GM12878 (cell line): Measurements from ENCODE around the gene KLHL3. TPM values are rescaled to one million over a fixed set of nuclear protein-coding genes. Genes with fewer than 3 reads are reported as not detected.

Experiments used
- ATAC-seq: fragments of 200-7000 bp; cut with Tn5 transposase; 3 replicates; pipeline ENCODE4 v1.9.1; 2020; ENCODE audit warnings: mild to moderate bottlenecking, moderate library complexity
- BruUV-seq: library from RNA; stranded (reverse); fragments of 400-500 nt; replicated peaks from 2 replicates; lab custom pipeline; 2021; lab: Mats Ljungman, UMichigan
- CTCF ChIA-PET: fragments of 300-600 bp; sonication (Branson Sonifier 250); formaldehyde crosslinking; extraction: SDS; loops from one replicate; lab custom pipeline; 2021; ENCODE audit warnings: inconsistent platforms; lab: Yijun Ruan, JAX
- POLR2A ChIA-PET: fragments of 350-600 bp; formaldehyde crosslinking; extraction: SDS; loops from one replicate; lab custom pipeline; 2021; ENCODE audit warnings: inconsistent platforms; lab: Charles Lee
- RAD21 ChIA-PET: fragments of 300-600 bp; sonication (Branson Sonifier 250); formaldehyde crosslinking; loops from one replicate; lab custom pipeline; 2023; ENCODE audit warnings: antibody characterized with exemption; ENCODE audit not compliant: unreplicated experiment; lab: Charles Lee
- SMC1A ChIA-PET: fragments of 300-600 bp; sonication (Branson Sonifier 250); formaldehyde crosslinking; loops from one replicate; lab custom pipeline; 2023; ENCODE audit not compliant: unreplicated experiment, uncharacterized antibody; lab: Charles Lee
- DNase-seq: peaks from one replicate; pipeline ENCODE4 v3.0.0-alpha.2; 2011; ENCODE audit warnings: low read depth, low spot score
- FAIRE-seq: peaks from 3 replicates; lab custom pipeline; 2011; peaks lifted over from hg19 to GRCh38; lab: Jason Lieb, UNC
- H2AFZ ChIP-seq: 2 replicates; pipeline ENCODE4 v1.6.0; 2011; ENCODE audit warnings: low read depth, low read length, control low read depth; ENCODE audit not compliant: control insufficient read depth
- H3K27ac ChIP-seq: 2 replicates; pipeline ENCODE4 v1.5.1; 2011; ENCODE audit warnings: control low read depth; ENCODE audit not compliant: control insufficient read depth, insufficient read depth
- H3K27me3 ChIP-seq, 2 experiments: replicated peaks in 1 of 2; 2 replicates each; pipeline versions ENCODE4 v1.6.0 to v1.6.1; 2011; ENCODE audit warnings: low read length in 1 of 2; ENCODE audit not compliant: control insufficient read depth in 2 of 2, insufficient read depth in 2 of 2
- H3K36me3 ChIP-seq, 2 experiments: 2 replicates each; pipeline ENCODE4 v1.5.1; 2011; ENCODE audit warnings: low read length in 1 of 2; ENCODE audit not compliant: control insufficient read depth in 2 of 2, insufficient read depth in 2 of 2
- H3K4me1 ChIP-seq: 2 replicates; pipeline ENCODE4 v1.6.1; 2011; ENCODE audit warnings: mild to moderate bottlenecking, low read length, moderate library complexity, mixed read lengths; ENCODE audit not compliant: control insufficient read depth, insufficient read depth
- H3K4me2 ChIP-seq: 2 replicates; pipeline ENCODE4 v1.6.0; 2011; ENCODE audit warnings: control low read depth; ENCODE audit not compliant: control insufficient read depth, insufficient read depth
- H3K4me3 ChIP-seq: fragments of 200-600 bp; sonication (generic); 2 replicates; pipeline ENCODE4 v1.5.1; 2016
- H3K79me2 ChIP-seq: 2 replicates; pipeline ENCODE4 v1.6.0; 2011; ENCODE audit warnings: low read length; ENCODE audit not compliant: control insufficient read depth, insufficient read depth
- H3K9ac ChIP-seq: 2 replicates; pipeline ENCODE4 v1.8.0; 2011; ENCODE audit warnings: low read length, control low read depth, mixed read lengths; ENCODE audit not compliant: control insufficient read depth, insufficient read depth
- H3K9me3 ChIP-seq: replicated peaks from 3 replicates; pipeline ENCODE4 v1.5.1; 2011; ENCODE audit warnings: mild to moderate bottlenecking, low read length; ENCODE audit not compliant: control insufficient read depth, insufficient read depth
- H4K20me1 ChIP-seq: 2 replicates; pipeline ENCODE4 v1.6.0; 2011; ENCODE audit not compliant: control insufficient read depth, insufficient read depth
- ATF7 ChIP-seq: fragments of 450-650 bp; IDR thresholded peaks from 2 replicates; pipeline ENCODE4 v1.6.1; 2016; ENCODE audit warnings: low read depth, mild to moderate bottlenecking
- CHD1 ChIP-seq: IDR thresholded peaks from 2 replicates; pipeline ENCODE4 v1.6.1; 2012; ENCODE audit warnings: low read depth, low read length, improper control_type of control experiment
- LARP7 ChIP-seq: fragments of 450-650 bp; IDR thresholded peaks from 2 replicates; pipeline ENCODE4 v1.6.1; 2017; ENCODE audit warnings: mild to moderate bottlenecking
- POLR2A ChIP-seq: IDR thresholded peaks from 2 replicates; pipeline ENCODE4 v1.6.1; 2011; ENCODE audit warnings: low read depth, mild to moderate bottlenecking, low read length
- POLR2AphosphoS5 ChIP-seq: IDR thresholded peaks from 2 replicates; pipeline ENCODE4 v1.6.1; 2011; ENCODE audit warnings: mild to moderate bottlenecking, low read length, inconsistent platforms
- RFX5 ChIP-seq: IDR thresholded peaks from 2 replicates; pipeline ENCODE4 v1.6.1; 2011; ENCODE audit warnings: low read depth, low read length, improper control_type of control experiment
- SPI1 ChIP-seq: IDR thresholded peaks from 2 replicates; pipeline ENCODE4 v1.6.1; 2011; ENCODE audit warnings: low read depth, mild to moderate bottlenecking, low read length, moderate library complexity, borderline replicate concordance; ENCODE audit not compliant: insufficient read depth
- TAF1 ChIP-seq: IDR thresholded peaks from 2 replicates; pipeline ENCODE4 v1.6.1; 2011; ENCODE audit warnings: mild to moderate bottlenecking, low read depth, low read length, borderline replicate concordance
- TARDBP ChIP-seq: IDR thresholded peaks from 2 replicates; pipeline ENCODE4 v1.6.1; 2016; ENCODE audit warnings: borderline replicate concordance
- WRNIP1 ChIP-seq: IDR thresholded peaks from 2 replicates; pipeline ENCODE4 v1.6.1; 2011; ENCODE audit warnings: low read depth, low read length, improper control_type of control experiment, borderline replicate concordance
- ZNF24 ChIP-seq: fragments of 450-650 bp; IDR thresholded peaks from 2 replicates; pipeline ENCODE4 v1.6.1; 2017; ENCODE audit warnings: antibody characterized with exemption, mild to moderate bottlenecking
- WGBS: methylation state at CpG from one replicate; pipeline ENCODE4 v1.1.6; 2016; ENCODE audit warnings: low lambda C conversion rate; ENCODE audit not compliant: insufficient replicate concordance, insufficient coverage; ENCODE audit errors: missing lambda C conversion rate; 5-methylcytosine and 5-hydroxymethylcytosine counted together
- in situ Hi-C: fragments of 300-500 bp; cut with MboI; formaldehyde crosslinking; loops from 9 replicates; pipeline ENCODE4 v1.14.3; 2018; ENCODE audit warnings: mixed read lengths
- intact Hi-C: fragments of 100-400 bp; cut with micrococcal nuclease; formaldehyde crosslinking; loops from one replicate; pipeline ENCODE4 v1.14.2; 2022; ENCODE audit not compliant: unreplicated experiment
- polyA plus RNA-seq, 11 experiments: library from polyadenylated mRNA; depleted of rRNA in 4 of 11; unstranded in 6 of 11; stranded (reverse) in 5 of 11; fragments of >200 nt; fragmentation: Nextera tagmentation in 4 of 11; fragmentation: Illumina TruSeq in 1 of 11; extraction: Ambion mirVana in 4 of 11; extraction: Trizol in 1 of 11; gene quantifications; 1 replicate in 1 of 11; 2 replicates in 10 of 11; pipeline versions ENCODE4 v1.2.1 to v1.2.3, GENCODE V29; 2011 to 2016; ENCODE audit warnings: inconsistent platforms in 2 of 11, missing spikeins in 2 of 11, low read depth in 1 of 11
- total RNA-seq, 4 experiments: library from RNA; depleted of rRNA in 3 of 4; stranded (reverse); fragments of >200 nt in 3 of 4; fragmentation: Illumina TruSeq in 1 of 4; extraction: Trizol in 1 of 4; gene quantifications; 2 replicates each; pipeline versions ENCODE4 v1.2.1 to v1.2.3, GENCODE V29; 2013 to 2021
- TF ChIP-seq, protein P1 (sequence below): fragments of 450-650 bp; IDR thresholded peaks from 2 replicates; pipeline ENCODE4 v1.6.1; 2017; ENCODE audit warnings: antibody characterized with exemption, mild to moderate bottlenecking, moderate library complexity
- TF ChIP-seq, protein P2 (sequence below): fragments of 150-350 bp; IDR thresholded peaks from 2 replicates; pipeline ENCODE4 v1.6.1; 2014; ENCODE audit warnings: mild to moderate bottlenecking, low read depth, low read length
- TF ChIP-seq, protein P3 (sequence below): fragments of 450-650 bp; conservative IDR thresholded peaks from 2 replicates; pipeline ENCODE4 v1.6.1; 2017; ENCODE audit warnings: mild to moderate bottlenecking, moderate library complexity

KLHL3 gene
- total and polyA plus RNA-seq, 10 of the 15 experiments (the other 5 are each of a cell fraction or from before 2014, with no cell fraction given) = 1.7 to 11.7 (median 5.6) TPM

DNA sequence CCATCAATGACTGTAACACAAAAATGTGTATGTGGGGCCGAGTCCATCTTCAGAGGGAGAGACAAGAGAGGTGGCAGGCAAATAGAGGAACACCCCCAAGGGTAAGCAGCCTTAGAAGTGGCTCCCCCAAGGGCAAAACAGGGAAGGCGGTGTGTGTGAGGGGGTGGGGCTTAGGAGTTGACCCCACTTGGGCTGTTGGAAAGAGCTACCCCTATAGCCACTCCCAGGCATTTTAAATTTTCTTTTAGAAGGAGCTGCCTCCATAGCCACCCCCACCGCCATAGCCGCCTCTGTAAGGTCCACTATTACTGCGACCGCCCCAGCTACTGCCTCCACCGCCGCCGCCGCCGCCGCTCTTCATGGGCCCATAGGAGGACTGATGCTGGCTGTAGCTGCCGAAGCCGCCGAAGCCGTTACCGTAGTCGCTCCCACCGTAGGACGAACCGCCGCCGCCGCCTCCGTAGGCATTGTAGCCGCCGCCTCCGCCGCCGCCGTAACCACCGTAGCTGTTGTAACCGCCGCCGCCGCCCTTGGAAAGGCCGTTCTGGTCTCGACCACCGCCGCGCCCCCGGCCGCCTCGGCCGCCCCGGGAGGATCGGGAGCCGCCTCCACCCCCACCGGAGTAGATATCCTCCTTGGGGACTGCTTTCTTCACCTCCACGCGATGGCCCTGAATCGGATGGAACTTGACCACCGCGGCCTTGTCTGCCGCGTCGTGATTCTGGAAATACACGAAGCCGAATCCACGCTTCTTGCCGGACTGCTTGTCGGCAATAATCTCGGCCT is 17.2 kb upstream of the KLHL3 start:
- Histone ChIP-seq H3K9me3 (no peaks in the 10 kb centered on the region), H3K4me2 (peak overlapping the region; percentile 88), H3K36me3 (no peaks in the 10 kb centered on the region; a peak in 1 of 4 replicates), H3K4me3 (peak overlapping the region; percentile 91), H3K27ac (peak overlapping the region; percentile 96), H3K27me3 (no peaks in the 10 kb centered on the region), H2AFZ (no peak overlapping the region), H3K4me1 (peaks cover 20% of the 10 kb centered on the region), H3K9ac (peak overlapping the region; percentile 98), H4K20me1 (no peaks in the 10 kb centered on the region), H3K79me2 (peaks cover 48% of the 10 kb centered on the region)
- ChIA-PET POLR2A (interaction anchor here (0.5 to 2.4 kb wide), 15 partner anchors 12 to 1316 kb away, joined by 3 to 14 read pairs (median 4); partner anchors contain the start of genes KLHL3 and PKD2L2), CTCF (interaction anchor here (0.8 to 2.3 kb wide), 13 partner anchors 11 to 380 kb away, joined by 3 to 22 read pairs (median 4); partner anchors contain the start of gene PKD2L2), SMC1A (interaction anchor here (0.8 to 1.6 kb wide), 5 partner anchors 8 to 255 kb away, joined by 3 to 10 read pairs (median 3); partner anchors contain the start of gene PKD2L2), RAD21 (interaction anchor here (1.1 to 2.9 kb wide), 9 partner anchors 10 to 280 kb away, joined by 3 to 13 read pairs (median 5); partner anchors contain the start of genes KLHL3 and PKD2L2)
- no peak for DNase-seq
- ATAC-seq = peak; percentile 25
- in situ Hi-C loops = no loop called here
- no peak for FAIRE-seq
- no TSS peak for BruUV-seq
- 1% methylated on average over 46 of the region's 63 CpGs for WGBS
- intact Hi-C loops = loop anchor here (1.0 to 10.0 kb wide), 3 partner anchors 103 to 712 kb away; partner anchors contain the start of genes EGR1 and FAM13B
- TF ChIP-seq TAF1 (peak; percentile 25; the same call in 1 of the 2 replicates), ZNF24 (no peak), LARP7 (peak; percentile 19; the same call in 1 of the 2 replicates), WRNIP1 (0 out of 2 replicates have a peak, but pooled peaks have one; percentile 49), TARDBP (no peak), RFX5 (no peak), ATF7 (peak; percentile 40; the same call in 1 of the 2 replicates), POLR2A (peak; percentile 17; the same call in 1 of the 2 replicates), POLR2AphosphoS5 (0 out of 2 replicates have a peak, but pooled peaks have one; percentile 13), SPI1 (0 out of 2 replicates have a peak, but pooled peaks have one; percentile 14), CHD1 (0 out of 2 replicates have a peak, but pooled peaks have one; percentile 31)
- TF ChIP-seq, protein P1, sequence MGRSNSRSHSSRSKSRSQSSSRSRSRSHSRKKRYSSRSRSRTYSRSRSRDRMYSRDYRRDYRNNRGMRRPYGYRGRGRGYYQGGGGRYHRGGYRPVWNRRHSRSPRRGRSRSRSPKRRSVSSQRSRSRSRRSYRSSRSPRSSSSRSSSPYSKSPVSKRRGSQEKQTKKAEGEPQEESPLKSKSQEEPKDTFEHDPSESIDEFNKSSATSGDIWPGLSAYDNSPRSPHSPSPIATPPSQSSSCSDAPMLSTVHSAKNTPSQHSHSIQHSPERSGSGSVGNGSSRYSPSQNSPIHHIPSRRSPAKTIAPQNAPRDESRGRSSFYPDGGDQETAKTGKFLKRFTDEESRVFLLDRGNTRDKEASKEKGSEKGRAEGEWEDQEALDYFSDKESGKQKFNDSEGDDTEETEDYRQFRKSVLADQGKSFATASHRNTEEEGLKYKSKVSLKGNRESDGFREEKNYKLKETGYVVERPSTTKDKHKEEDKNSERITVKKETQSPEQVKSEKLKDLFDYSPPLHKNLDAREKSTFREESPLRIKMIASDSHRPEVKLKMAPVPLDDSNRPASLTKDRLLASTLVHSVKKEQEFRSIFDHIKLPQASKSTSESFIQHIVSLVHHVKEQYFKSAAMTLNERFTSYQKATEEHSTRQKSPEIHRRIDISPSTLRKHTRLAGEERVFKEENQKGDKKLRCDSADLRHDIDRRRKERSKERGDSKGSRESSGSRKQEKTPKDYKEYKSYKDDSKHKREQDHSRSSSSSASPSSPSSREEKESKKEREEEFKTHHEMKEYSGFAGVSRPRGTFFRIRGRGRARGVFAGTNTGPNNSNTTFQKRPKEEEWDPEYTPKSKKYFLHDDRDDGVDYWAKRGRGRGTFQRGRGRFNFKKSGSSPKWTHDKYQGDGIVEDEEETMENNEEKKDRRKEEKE = no peak
- TF ChIP-seq, protein P2, sequence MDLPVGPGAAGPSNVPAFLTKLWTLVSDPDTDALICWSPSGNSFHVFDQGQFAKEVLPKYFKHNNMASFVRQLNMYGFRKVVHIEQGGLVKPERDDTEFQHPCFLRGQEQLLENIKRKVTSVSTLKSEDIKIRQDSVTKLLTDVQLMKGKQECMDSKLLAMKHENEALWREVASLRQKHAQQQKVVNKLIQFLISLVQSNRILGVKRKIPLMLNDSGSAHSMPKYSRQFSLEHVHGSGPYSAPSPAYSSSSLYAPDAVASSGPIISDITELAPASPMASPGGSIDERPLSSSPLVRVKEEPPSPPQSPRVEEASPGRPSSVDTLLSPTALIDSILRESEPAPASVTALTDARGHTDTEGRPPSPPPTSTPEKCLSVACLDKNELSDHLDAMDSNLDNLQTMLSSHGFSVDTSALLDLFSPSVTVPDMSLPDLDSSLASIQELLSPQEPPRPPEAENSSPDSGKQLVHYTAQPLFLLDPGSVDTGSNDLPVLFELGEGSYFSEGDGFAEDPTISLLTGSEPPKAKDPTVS = no peak
- TF ChIP-seq, protein P3, sequence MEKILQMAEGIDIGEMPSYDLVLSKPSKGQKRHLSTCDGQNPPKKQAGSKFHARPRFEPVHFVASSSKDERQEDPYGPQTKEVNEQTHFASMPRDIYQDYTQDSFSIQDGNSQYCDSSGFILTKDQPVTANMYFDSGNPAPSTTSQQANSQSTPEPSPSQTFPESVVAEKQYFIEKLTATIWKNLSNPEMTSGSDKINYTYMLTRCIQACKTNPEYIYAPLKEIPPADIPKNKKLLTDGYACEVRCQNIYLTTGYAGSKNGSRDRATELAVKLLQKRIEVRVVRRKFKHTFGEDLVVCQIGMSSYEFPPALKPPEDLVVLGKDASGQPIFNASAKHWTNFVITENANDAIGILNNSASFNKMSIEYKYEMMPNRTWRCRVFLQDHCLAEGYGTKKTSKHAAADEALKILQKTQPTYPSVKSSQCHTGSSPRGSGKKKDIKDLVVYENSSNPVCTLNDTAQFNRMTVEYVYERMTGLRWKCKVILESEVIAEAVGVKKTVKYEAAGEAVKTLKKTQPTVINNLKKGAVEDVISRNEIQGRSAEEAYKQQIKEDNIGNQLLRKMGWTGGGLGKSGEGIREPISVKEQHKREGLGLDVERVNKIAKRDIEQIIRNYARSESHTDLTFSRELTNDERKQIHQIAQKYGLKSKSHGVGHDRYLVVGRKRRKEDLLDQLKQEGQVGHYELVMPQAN = no peak; the same call in 1 of the 2 replicates
